ENCODE data around the gene EPHA5.

The EPHA5 gene

DNA sequence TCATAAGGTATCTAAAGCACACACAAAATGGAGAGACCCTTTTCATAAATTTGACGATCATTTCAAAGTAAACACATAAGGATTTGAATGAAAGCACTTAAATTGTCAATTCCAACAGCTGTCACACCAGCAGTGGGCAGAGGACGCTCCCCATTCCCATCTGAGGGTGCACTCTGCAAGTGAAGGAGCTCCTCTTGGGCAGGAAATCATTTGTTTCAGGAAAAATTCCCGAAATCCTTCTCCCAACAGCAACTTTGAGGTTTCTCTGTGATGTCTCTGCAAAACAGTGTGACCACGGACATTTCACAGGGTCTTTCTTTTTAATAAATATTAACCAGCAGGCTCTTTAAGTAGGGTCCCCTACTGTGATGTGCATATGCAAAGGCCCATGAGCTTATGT is 111.0 kb downstream of the EPHA5 start:
- no peaks in the 10 kb centered on the region for H3K9me3 ChIP-seq (ENCODE audit: insufficient read depth, low read depth, low read length)
- no peak overlapping the region for H3K9ac ChIP-seq (ENCODE audit: low read depth, low read length)
- WGBS, result 29% methylated on average over 4 of the region's 4 CpGs
- no peak overlapping the region; the same call in 1 of the 2 replicates for H3K27ac ChIP-seq (ENCODE audit: low read depth, low read length)
- H3K27me3 ChIP-seq (ENCODE audit: insufficient read depth, low read length), result no peaks in the 10 kb centered on the region
- H3K4me3 ChIP-seq (ENCODE audit: low read length), result no peak overlapping the region
- H3K36me3 ChIP-seq (ENCODE audit: insufficient read depth, low read length), result no peaks in the 10 kb centered on the region
- 0 out of 2 replicates have a peak, but pooled peaks cover 9% of the 10 kb centered on the region for H3K4me1 ChIP-seq (ENCODE audit: insufficient read depth, low read length)

DNA sequence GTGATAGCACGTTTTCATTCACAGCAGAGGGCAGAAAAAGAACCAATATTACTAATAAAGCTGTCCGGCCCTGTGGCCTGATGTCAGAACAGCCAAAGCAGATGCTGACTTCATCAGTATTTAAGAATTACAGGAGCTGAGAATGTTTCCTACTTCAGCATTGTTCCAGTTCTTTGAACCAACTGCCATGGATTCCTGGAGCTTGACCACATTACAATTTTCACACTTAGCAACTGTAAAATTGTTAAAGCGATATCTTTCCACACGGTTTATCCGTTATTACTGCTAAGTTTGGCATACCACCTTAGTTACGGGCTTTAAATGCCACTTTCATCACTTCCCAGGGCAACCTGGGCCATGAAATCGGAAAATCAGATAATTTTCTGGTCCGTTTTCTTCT is 118.2 kb downstream of the EPHA5 start:
- H3K9ac ChIP-seq (ENCODE audit: low read depth, low read length), result no peak overlapping the region
- WGBS, result 91% methylated on average over 8 of the region's 8 CpGs
- no peak overlapping the region for H3K4me3 ChIP-seq (ENCODE audit: low read length)
- H3K4me1 ChIP-seq (ENCODE audit: insufficient read depth, low read length), result no peaks in the 10 kb centered on the region
- no peaks in the 10 kb centered on the region for H3K9me3 ChIP-seq (ENCODE audit: insufficient read depth, low read depth, low read length)
- no peaks in the 10 kb centered on the region for H3K36me3 ChIP-seq (ENCODE audit: insufficient read depth, low read length)
- no peaks in the 10 kb centered on the region for H3K27me3 ChIP-seq (ENCODE audit: insufficient read depth, low read length)
- H3K27ac ChIP-seq (ENCODE audit: low read depth, low read length), result no peak overlapping the region

DNA sequence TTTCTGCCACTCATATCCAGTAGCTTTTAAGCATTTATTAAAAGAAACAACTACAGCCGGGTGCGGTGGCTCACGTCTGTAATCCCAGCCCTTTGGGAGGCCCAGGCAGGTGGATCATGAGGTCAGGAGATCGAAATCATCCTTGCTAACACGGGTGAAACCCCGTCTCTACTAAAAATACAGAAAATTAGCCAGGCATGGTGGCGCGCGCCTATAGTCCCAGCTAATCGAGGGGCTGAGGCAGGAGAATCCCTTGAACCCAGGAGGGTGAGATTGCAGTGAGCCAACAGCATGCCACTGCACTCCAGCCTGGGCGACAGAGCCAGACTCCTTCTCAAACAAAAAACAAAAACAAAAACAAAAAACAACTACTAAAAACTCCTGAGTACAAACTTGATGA is 119.8 kb downstream of the EPHA5 start:
- Histone ChIP-seq H3K9ac (ENCODE audit: low read depth, low read length) (no peak overlapping the region), H3K36me3 (ENCODE audit: insufficient read depth, low read length) (no peaks in the 10 kb centered on the region), H3K27me3 (ENCODE audit: insufficient read depth, low read length) (no peaks in the 10 kb centered on the region), H3K4me1 (ENCODE audit: insufficient read depth, low read length) (no peaks in the 10 kb centered on the region), H3K27ac (ENCODE audit: low read depth, low read length) (no peak overlapping the region), H3K4me3 (ENCODE audit: low read length) (no peak overlapping the region), H3K9me3 (ENCODE audit: insufficient read depth, low read depth, low read length) (no peaks in the 10 kb centered on the region)
- WGBS, result 97% methylated on average over 11 of the region's 11 CpGs

DNA sequence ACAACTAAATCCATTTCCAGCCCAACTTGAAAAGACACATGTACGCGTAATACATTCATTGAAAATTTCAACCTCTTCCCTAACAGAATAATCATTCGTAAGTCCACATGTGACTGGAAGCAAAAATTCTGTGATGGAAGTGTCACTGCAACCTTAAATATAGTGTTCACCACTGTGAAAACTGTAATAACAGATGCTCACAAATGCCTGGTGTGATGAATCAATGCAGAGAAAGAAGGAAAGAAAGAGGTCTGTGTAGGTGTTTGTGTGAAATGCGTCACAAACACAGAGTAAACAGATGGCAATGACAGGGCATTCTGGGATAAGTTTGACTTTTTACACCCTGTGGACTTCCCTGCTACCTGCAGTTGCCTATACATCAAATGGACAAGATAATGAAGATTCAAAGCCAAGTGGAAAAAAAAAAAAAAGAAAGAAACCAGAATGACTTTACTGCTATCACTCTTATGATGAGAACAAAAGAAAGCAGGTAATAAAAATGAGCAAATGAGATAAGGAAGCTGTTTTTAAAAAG is 123.3 kb downstream of the EPHA5 start:
- Histone ChIP-seq H3K27ac (ENCODE audit: low read depth, low read length) (no peak overlapping the region), H3K27me3 (ENCODE audit: insufficient read depth, low read length) (no peaks in the 10 kb centered on the region), H3K4me1 (ENCODE audit: insufficient read depth, low read length) (no peaks in the 10 kb centered on the region), H3K9ac (ENCODE audit: low read depth, low read length) (no peak overlapping the region), H3K4me3 (ENCODE audit: low read length) (no peak overlapping the region), H3K36me3 (ENCODE audit: insufficient read depth, low read length) (no peaks in the 10 kb centered on the region), H3K9me3 (ENCODE audit: insufficient read depth, low read depth, low read length) (no peaks in the 10 kb centered on the region)
- WGBS, result 94% methylated on average over 4 of the region's 4 CpGs

DNA sequence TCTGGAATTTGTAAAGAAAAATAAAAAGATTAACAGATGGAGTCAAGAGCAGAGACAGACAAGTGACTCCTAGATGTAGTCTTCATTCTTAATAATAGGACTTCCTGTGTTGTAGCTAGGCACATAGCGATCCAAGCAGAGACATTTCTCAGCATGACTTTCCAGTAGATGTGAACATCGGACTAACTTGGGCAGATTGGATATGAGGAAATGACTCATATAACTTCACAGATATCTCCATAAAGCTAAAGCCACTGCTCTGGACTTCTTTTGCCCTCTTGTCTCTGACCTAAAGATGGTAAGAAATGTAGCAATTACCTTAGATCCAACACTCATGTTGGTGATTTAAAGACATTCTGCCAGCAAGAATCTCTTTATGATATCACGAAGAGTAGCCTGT is 131.7 kb downstream of the EPHA5 start:
- Histone ChIP-seq H3K4me3 (ENCODE audit: low read length) (no peak overlapping the region), H3K27me3 (ENCODE audit: insufficient read depth, low read length) (no peaks in the 10 kb centered on the region), H3K36me3 (ENCODE audit: insufficient read depth, low read length) (no peaks in the 10 kb centered on the region), H3K4me1 (ENCODE audit: insufficient read depth, low read length) (peaks cover 15% of the 10 kb centered on the region; the same call in 1 of the 2 replicates), H3K9ac (ENCODE audit: low read depth, low read length) (no peak overlapping the region), H3K27ac (ENCODE audit: low read depth, low read length) (no peak overlapping the region), H3K9me3 (ENCODE audit: insufficient read depth, low read depth, low read length) (no peaks in the 10 kb centered on the region)
- 97% methylated on average over 3 of the region's 3 CpGs for WGBS

DNA sequence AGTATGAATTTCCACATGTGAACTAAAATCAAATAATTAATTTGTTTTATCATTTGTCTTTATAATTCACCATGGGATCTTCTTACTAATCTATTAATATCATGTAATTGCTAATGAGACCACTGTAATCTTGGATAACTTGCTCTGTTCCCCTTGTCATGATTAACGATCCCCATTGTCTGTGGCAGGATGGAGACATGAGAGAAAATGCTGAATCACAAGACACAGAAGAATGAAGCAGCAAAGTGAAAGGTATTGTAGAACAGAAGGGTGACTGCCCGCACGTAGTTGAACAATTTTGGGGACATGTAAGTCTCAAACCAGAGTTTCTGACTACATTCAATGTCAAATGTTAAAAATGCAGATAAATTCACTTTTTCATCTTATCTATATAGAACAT is 135.2 kb downstream of the EPHA5 start:
- Histone ChIP-seq H3K4me1 (ENCODE audit: insufficient read depth, low read length) (peaks cover 15% of the 10 kb centered on the region; the same call in 1 of the 2 replicates), H3K27me3 (ENCODE audit: insufficient read depth, low read length) (no peaks in the 10 kb centered on the region), H3K9ac (ENCODE audit: low read depth, low read length) (no peak overlapping the region), H3K9me3 (ENCODE audit: insufficient read depth, low read depth, low read length) (no peaks in the 10 kb centered on the region), H3K4me3 (ENCODE audit: low read length) (no peak overlapping the region), H3K27ac (ENCODE audit: low read depth, low read length) (no peak overlapping the region), H3K36me3 (ENCODE audit: insufficient read depth, low read length) (no peaks in the 10 kb centered on the region)
- WGBS, result 78% methylated on average over 3 of the region's 3 CpGs

DNA sequence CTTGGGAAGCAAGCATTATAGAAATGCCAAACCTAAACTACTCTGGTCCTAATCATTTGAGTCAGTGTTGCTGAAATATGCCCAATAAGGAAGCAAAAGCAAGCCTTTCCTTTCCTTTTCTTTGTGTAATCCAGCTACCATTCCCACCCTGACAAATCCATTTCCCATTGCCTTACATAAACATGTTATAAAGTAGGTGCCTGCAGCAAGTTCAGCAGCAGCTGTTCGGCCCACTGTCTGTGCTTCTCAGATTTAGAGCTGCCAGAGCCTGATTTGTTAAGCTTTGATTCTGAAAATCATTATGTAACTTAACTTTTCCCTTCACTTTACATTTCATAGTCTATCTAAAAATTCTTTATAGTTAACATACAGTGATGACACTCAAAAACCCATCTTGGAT is 148.6 kb downstream of the EPHA5 start:
- H3K27ac ChIP-seq (ENCODE audit: low read depth, low read length), result no peak overlapping the region
- no peak overlapping the region for H3K9ac ChIP-seq (ENCODE audit: low read depth, low read length)
- WGBS, result 86% methylated on average over 1 of the region's 1 CpG
- H3K36me3 ChIP-seq (ENCODE audit: insufficient read depth, low read length), result no peaks in the 10 kb centered on the region
- no peaks in the 10 kb centered on the region for H3K4me1 ChIP-seq (ENCODE audit: insufficient read depth, low read length)
- H3K9me3 ChIP-seq (ENCODE audit: insufficient read depth, low read depth, low read length), result 0 out of 2 replicates have a peak, but pooled peaks cover 1% of the 10 kb centered on the region
- no peak overlapping the region for H3K4me3 ChIP-seq (ENCODE audit: low read length)
- no peaks in the 10 kb centered on the region for H3K27me3 ChIP-seq (ENCODE audit: insufficient read depth, low read length)

DNA sequence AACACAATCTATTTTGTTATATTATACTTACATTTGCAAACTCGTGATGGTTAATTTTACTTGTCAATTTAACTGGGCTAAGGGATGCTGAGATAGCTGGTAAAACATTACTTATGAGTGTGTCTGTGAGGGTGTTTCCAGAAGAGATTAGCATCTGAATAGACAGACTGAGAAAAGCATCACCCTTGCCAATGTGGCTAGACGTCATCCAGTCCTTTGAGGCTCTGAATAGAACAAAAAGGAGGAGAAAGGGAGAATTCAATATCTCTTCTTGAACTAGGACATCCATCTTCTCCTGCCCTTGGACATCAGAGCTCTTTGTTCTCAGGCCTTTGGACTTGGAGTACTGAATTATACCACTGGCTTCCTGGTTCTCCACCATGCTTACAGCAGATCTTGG is 154.6 kb downstream of the EPHA5 start:
- H3K27ac ChIP-seq (ENCODE audit: low read depth, low read length), result no peak overlapping the region
- H3K9ac ChIP-seq (ENCODE audit: low read depth, low read length), result no peak overlapping the region
- no peak overlapping the region for H3K4me3 ChIP-seq (ENCODE audit: low read length)
- H3K9me3 ChIP-seq (ENCODE audit: insufficient read depth, low read depth, low read length), result 0 out of 2 replicates have a peak, but pooled peaks cover 3% of the 10 kb centered on the region
- H3K36me3 ChIP-seq (ENCODE audit: insufficient read depth, low read length), result no peaks in the 10 kb centered on the region
- H3K27me3 ChIP-seq (ENCODE audit: insufficient read depth, low read length), result no peaks in the 10 kb centered on the region
- H3K4me1 ChIP-seq (ENCODE audit: insufficient read depth, low read length), result peaks cover 6% of the 10 kb centered on the region; the same call in 1 of the 2 replicates
- 82% methylated on average over 2 of the region's 2 CpGs for WGBS

DNA sequence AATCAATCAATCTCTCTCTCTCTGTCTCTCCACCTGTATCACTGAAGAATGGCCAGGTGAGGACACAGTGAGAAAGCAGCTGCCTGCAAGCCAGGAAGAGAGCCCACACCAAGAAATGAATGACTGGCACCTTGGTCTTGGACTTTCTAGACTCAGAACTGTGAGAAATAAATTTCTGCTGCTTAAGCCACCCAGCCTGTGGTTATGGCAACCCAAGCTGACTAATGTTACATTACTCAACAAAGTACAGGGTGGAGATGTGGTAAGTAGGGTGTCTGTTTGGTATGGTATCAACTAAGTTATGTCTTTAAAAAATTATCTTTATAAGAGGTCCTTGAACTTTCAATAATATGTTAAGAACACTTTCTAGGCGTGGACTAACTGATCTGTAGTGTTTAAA is 159.3 kb downstream of the EPHA5 start:
- Histone ChIP-seq H3K4me1 (ENCODE audit: insufficient read depth, low read length) (peaks cover 6% of the 10 kb centered on the region; the same call in 1 of the 2 replicates), H3K27ac (ENCODE audit: low read depth, low read length) (no peak overlapping the region)

DNA sequence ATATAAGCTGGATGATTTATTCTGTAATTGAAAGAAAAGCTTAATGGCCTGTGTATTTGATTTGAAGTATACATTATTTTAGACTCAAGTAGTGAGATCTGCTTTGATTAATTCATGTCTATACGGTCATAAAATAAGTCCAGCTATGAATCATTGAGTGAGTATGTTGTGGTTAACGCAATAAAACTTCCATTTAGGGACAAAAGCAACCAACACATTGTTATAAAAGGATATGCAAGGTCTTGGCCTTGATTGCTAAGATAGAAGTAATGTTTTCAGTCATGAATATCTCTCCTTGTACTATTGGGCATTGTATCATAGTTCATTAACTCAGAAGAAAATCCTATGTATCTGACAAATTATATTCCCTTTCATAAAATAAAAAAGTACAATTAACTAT is 162.1 kb downstream of the EPHA5 start:
- no peak overlapping the region for H3K4me3 ChIP-seq (ENCODE audit: low read length)
- no peaks in the 10 kb centered on the region for H3K9me3 ChIP-seq (ENCODE audit: insufficient read depth, low read depth, low read length)
- no peaks in the 10 kb centered on the region for H3K4me1 ChIP-seq (ENCODE audit: insufficient read depth, low read length)
- 100% methylated on average over 2 of the region's 2 CpGs for WGBS
- H3K27ac ChIP-seq (ENCODE audit: low read depth, low read length), result no peak overlapping the region
- H3K36me3 ChIP-seq (ENCODE audit: insufficient read depth, low read length), result no peaks in the 10 kb centered on the region
- no peaks in the 10 kb centered on the region for H3K27me3 ChIP-seq (ENCODE audit: insufficient read depth, low read length)
- no peak overlapping the region for H3K9ac ChIP-seq (ENCODE audit: low read depth, low read length)

More for the DNA sequence above, 159.3 kb downstream of the EPHA5 start:
- Histone ChIP-seq H3K27me3 (ENCODE audit: insufficient read depth, low read length) (no peaks in the 10 kb centered on the region), H3K36me3 (ENCODE audit: insufficient read depth, low read length) (no peaks in the 10 kb centered on the region), H3K9me3 (ENCODE audit: insufficient read depth, low read depth, low read length) (no peaks in the 10 kb centered on the region), H3K9ac (ENCODE audit: low read depth, low read length) (no peak overlapping the region), H3K4me3 (ENCODE audit: low read length) (no peak overlapping the region)
- WGBS, result 86% methylated on average over 1 of the region's 1 CpG

DNA sequence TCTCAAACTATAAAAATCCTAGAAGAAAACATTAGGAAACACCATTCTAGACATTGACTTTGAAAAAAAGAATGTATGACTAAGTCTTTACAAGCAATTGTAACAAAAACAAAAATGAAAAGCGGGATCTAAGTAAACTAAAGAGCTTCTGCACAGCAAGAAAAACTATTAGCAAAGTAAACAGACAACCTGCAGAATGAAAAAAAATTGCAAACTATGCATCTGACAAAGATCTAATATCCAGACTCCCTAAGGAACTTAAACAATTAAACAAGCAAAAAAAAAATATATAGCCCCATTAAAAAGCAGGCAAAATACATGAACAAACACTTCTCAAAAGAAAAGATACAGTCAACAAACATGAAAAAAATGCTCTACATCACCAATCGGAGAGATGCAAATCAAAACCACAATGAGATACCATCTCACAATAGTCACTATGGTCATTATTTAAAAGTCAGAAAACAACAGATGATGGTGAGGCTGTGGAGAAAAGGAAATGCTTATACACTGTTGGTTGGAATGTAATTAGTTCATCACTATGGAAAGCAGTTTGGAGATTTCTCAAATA is 168.1 kb downstream of the EPHA5 start:
- H3K27me3 ChIP-seq (ENCODE audit: insufficient read depth, low read length), result no peaks in the 10 kb centered on the region
- H3K36me3 ChIP-seq (ENCODE audit: insufficient read depth, low read length), result no peaks in the 10 kb centered on the region
- no peaks in the 10 kb centered on the region for H3K4me1 ChIP-seq (ENCODE audit: insufficient read depth, low read length)
- WGBS, result 91% methylated on average over 2 of the region's 2 CpGs
- H3K9me3 ChIP-seq (ENCODE audit: insufficient read depth, low read depth, low read length), result no peaks in the 10 kb centered on the region
- H3K4me3 ChIP-seq (ENCODE audit: low read length), result no peak overlapping the region
- H3K27ac ChIP-seq (ENCODE audit: low read depth, low read length), result no peak overlapping the region
- no peak overlapping the region for H3K9ac ChIP-seq (ENCODE audit: low read depth, low read length)

DNA sequence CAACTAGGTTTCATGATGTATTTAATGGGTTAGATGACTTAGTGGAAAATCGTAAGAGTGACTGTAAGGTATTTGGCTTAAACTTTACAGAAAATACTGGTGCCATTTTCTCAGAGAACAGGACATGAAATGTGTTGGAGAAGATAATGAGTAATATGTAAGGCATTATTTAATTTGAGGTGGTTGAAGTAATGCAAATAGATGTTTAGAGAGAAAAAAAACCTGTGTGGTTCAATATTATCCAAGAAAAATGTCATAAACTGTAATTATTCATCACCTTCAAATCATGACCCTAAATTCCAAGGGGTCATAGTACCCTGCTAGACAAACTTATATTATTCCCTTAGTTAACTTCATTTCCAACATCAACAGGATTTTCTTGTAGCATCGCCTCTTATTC is 171.7 kb downstream of the EPHA5 start:
- no peak overlapping the region for H3K4me3 ChIP-seq (ENCODE audit: low read length)
- no peaks in the 10 kb centered on the region for H3K4me1 ChIP-seq (ENCODE audit: insufficient read depth, low read length)
- H3K36me3 ChIP-seq (ENCODE audit: insufficient read depth, low read length), result no peaks in the 10 kb centered on the region
- H3K9me3 ChIP-seq (ENCODE audit: insufficient read depth, low read depth, low read length), result no peaks in the 10 kb centered on the region
- H3K27ac ChIP-seq (ENCODE audit: low read depth, low read length), result no peak overlapping the region
- H3K9ac ChIP-seq (ENCODE audit: low read depth, low read length), result no peak overlapping the region
- 93% methylated on average over 2 of the region's 2 CpGs for WGBS
- H3K27me3 ChIP-seq (ENCODE audit: insufficient read depth, low read length), result no peaks in the 10 kb centered on the region

All from HUES64 (cell line).